HepG2 (cell line): Measurements from ENCODE around the gene ARPC5.

Source experiments
- CSRNP2 ChIP-seq: sonication (generic); formaldehyde crosslinking; conservative IDR thresholded peaks from 2 replicates; pipeline ENCODE4 v1.8.0; 2022; ENCODE audit warnings: low read depth, missing genetic modification reagents
- CTCF ChIP-seq: sonication (generic); formaldehyde crosslinking; IDR thresholded peaks from 2 replicates; pipeline ENCODE4 v1.5.0; 2020; ENCODE audit warnings: mild to moderate bottlenecking, missing genetic modification reagents, moderate library complexity
- FOXP1 ChIP-seq, 2 experiments: fragments of 450-650 bp in 1 of 2; IDR thresholded peaks; 2 replicates each; pipeline ENCODE4 v1.6.1; 2017 to 2018; ENCODE audit warnings: antibody characterized with exemption in 1 of 2
- GRHL1 ChIP-seq: sonication (generic); formaldehyde crosslinking; conservative IDR thresholded peaks from 2 replicates; pipeline ENCODE4 v1.8.0; 2022; ENCODE audit warnings: missing genetic modification reagents
- HOMEZ ChIP-seq: IDR thresholded peaks from 2 replicates; pipeline ENCODE4 v1.6.1; 2016; ENCODE audit warnings: low read depth
- MAX ChIP-seq: IDR thresholded peaks from 2 replicates; pipeline ENCODE4 v1.6.1; 2012; ENCODE audit warnings: inconsistent platforms
- MXD1 ChIP-seq: sonication (generic); formaldehyde crosslinking; IDR thresholded peaks from 2 replicates; pipeline ENCODE4 v1.4.0; 2020; ENCODE audit warnings: mild to moderate bottlenecking, missing genetic modification reagents
- MXI1 ChIP-seq: IDR thresholded peaks from 3 replicates; pipeline ENCODE4 v1.6.1; 2012; ENCODE audit warnings: low read depth, low read length, inconsistent platforms, borderline replicate concordance
- REST ChIP-seq, 2 experiments: IDR thresholded peaks; 2 replicates each; pipeline ENCODE4 v1.6.1; 2011 to 2012; ENCODE audit warnings: low read length in 2 of 2, borderline replicate concordance in 1 of 2, low read depth in 1 of 2, mild to moderate bottlenecking in 1 of 2, moderate library complexity in 1 of 2
- TCF12 ChIP-seq, 2 experiments: fragments of 450-650 bp in 1 of 2; sonication (generic) in 1 of 2; formaldehyde crosslinking in 1 of 2; IDR thresholded peaks; 2 replicates each; pipeline versions ENCODE4 v1.6.1 to v1.8.0; 2017 to 2022; ENCODE audit warnings: antibody characterized with exemption in 1 of 2, mild to moderate bottlenecking in 1 of 2, missing genetic modification reagents in 1 of 2, moderate library complexity in 1 of 2
- TCF7L2 ChIP-seq: IDR thresholded peaks from 2 replicates; pipeline ENCODE4 v1.6.1; 2011; ENCODE audit warnings: mild to moderate bottlenecking, low read depth, low read length, moderate library complexity
- ZBTB39 ChIP-seq: sonication (generic); formaldehyde crosslinking; IDR thresholded peaks from 2 replicates; pipeline ENCODE4 v1.5.0; 2020; ENCODE audit warnings: missing genetic modification reagents
- ZKSCAN1 ChIP-seq: fragments of 150-350 bp; IDR thresholded peaks from 2 replicates; pipeline ENCODE4 v1.6.1; 2014; ENCODE audit warnings: low read length
- ZNF564 ChIP-seq: sonication (generic); formaldehyde crosslinking; IDR thresholded peaks from 2 replicates; pipeline ENCODE4 v1.8.1; 2023; ENCODE audit warnings: mild to moderate bottlenecking, missing genetic modification reagents

GRCh38 chr1:183588827-183589226 is 46.8 kb downstream of the ARPC5 start:
- TF ChIP-seq TCF12 (IDR thresholded peaks at IDR 0.05) (no peak), TCF12 (CRISPR knock-in tag; IDR thresholded peaks at IDR 0.05) (no peak), CSRNP2 (CRISPR knock-in tag) (no peak), TCF7L2 (no peak), CTCF (no peak), REST (IDR thresholded peaks at IDR 0.05; ENCODE audit: borderline replicate concordance in 1 of 2, low read depth in 1 of 2, low read length in 2 of 2) (no peak), HOMEZ (CRISPR knock-in tag) (no peak), MXI1 (no peak), ZBTB39 (CRISPR knock-in tag) (no peak), GRHL1 (CRISPR knock-in tag) (no peak), ZKSCAN1 (no peak), MAX (no peak), MXD1 (CRISPR knock-in tag) (no peak), FOXP1 (IDR thresholded peaks at IDR 0.05) (no peak), FOXP1 (CRISPR knock-in tag; IDR thresholded peaks at IDR 0.05) (no peak), ZNF564 (CRISPR knock-in tag) (no peak)
